HEK293 (cell line): Measurements from ENCODE around the gene ADAR.

ENCODE experiments used
- AEBP2 ChIP-seq: fragments of 450-650 bp; formaldehyde crosslinking; IDR thresholded peaks from 2 replicates; pipeline ENCODE4 v1.5.1; 2016; ENCODE audit warnings: missing biosample characterization, missing genetic modification characterization, borderline replicate concordance
- CTCF ChIP-seq: fragments of 450-650 bp; formaldehyde crosslinking; IDR thresholded peaks from 2 replicates; pipeline ENCODE4 v1.5.1; 2016; ENCODE audit warnings: missing biosample characterization, missing genetic modification characterization
- GLI2 ChIP-seq: fragments of 450-650 bp; formaldehyde crosslinking; IDR thresholded peaks from 2 replicates; pipeline ENCODE4; 2017; ENCODE audit warnings: missing biosample characterization, missing genetic modification characterization, low read depth, borderline replicate concordance
- REST ChIP-seq: fragments of 450-650 bp; formaldehyde crosslinking; IDR thresholded peaks from 2 replicates; pipeline ENCODE4 v1.5.1; 2016; ENCODE audit warnings: missing biosample characterization, missing genetic modification characterization
- SCRT1 ChIP-seq: fragments of 450-650 bp; formaldehyde crosslinking; IDR thresholded peaks from 2 replicates; pipeline ENCODE4 v1.5.1; 2016; ENCODE audit warnings: missing biosample characterization, missing genetic modification characterization, borderline replicate concordance
- ZNF18 ChIP-seq: fragments of 450-650 bp; formaldehyde crosslinking; IDR thresholded peaks from 2 replicates; pipeline ENCODE4 v1.5.1; 2016; ENCODE audit warnings: missing biosample characterization, missing genetic modification characterization
- ZNF449 ChIP-seq: fragments of 450-650 bp; formaldehyde crosslinking; IDR thresholded peaks from 2 replicates; pipeline ENCODE4 v1.5.1; 2017; ENCODE audit warnings: missing biosample characterization, mild to moderate bottlenecking, missing genetic modification characterization, moderate library complexity
- ZNF837 ChIP-seq: fragments of 450-650 bp; formaldehyde crosslinking; IDR thresholded peaks from 2 replicates; pipeline ENCODE4 v1.5.1; 2016; ENCODE audit warnings: missing biosample characterization, missing genetic modification characterization
- ZSCAN18 ChIP-seq: fragments of 450-650 bp; formaldehyde crosslinking; IDR thresholded peaks from 2 replicates; pipeline ENCODE4 v1.5.1; 2016; ENCODE audit warnings: missing biosample characterization, missing genetic modification characterization

GRCh38 chr1:154586641-154587040 lies 21.3 kb downstream of the ADAR start:
- TF ChIP-seq ZNF18 (tag by site-specific recombination) = no peak
- no peak for TF ChIP-seq ZNF449 (tag by site-specific recombination)
- TF ChIP-seq AEBP2 (tag by site-specific recombination) = no peak
- TF ChIP-seq REST (tag by site-specific recombination) = no peak
- no peak for TF ChIP-seq CTCF (tag by site-specific recombination)
- TF ChIP-seq ZNF837 (tag by site-specific recombination) = no peak
- no peak for TF ChIP-seq SCRT1 (tag by site-specific recombination)
- TF ChIP-seq ZSCAN18 (tag by site-specific recombination) = no peak
- TF ChIP-seq GLI2 (tag by site-specific recombination) = no peak
